HG02588 (cell line): ENCODE results near the gene TTC19.
"Not testable (repeated sequence)": the region's sequence is repeated elsewhere in the genome, so short reads cannot be mapped to it uniquely, and the experiment has no call there.

Experiments
- ATAC-seq: cut with Tn5 transposase; IDR thresholded peaks from one replicate; pipeline ENCODE4 v1.9.1; 2021; ENCODE audit warnings: mild to moderate bottlenecking, moderate library complexity; ENCODE audit not compliant: unreplicated experiment

Gene TTC19

GRCh38 chr17:16026895-16027294, 27.3 kb downstream of the TTC19 start:
- no peak for ATAC-seq

GRCh38 chr17:16027708-16028584, 28.3 kb downstream of the TTC19 start:
- peak; percentile 58 for ATAC-seq

GRCh38 chr17:16033729-16034349, 34.2 kb downstream of the TTC19 start:
- ATAC-seq, result no peak

- ATAC-seq, result no peak
Observed at GRCh38 chr17:16036261-16036660, 36.6 kb downstream of the TTC19 start.

- ATAC-seq, result no peak
Observed at GRCh38 chr17:16037636-16038035, 38.0 kb downstream of the TTC19 start.

- no peak for ATAC-seq
Observed at GRCh38 chr17:16040710-16041251, 41.2 kb downstream of the TTC19 start.

GRCh38 chr17:16044487-16044886, 44.9 kb downstream of the TTC19 start:
- ATAC-seq, result no peak

- no peak for ATAC-seq
Observed at GRCh38 chr17:16046966-16047365, 47.3 kb downstream of the TTC19 start.

GRCh38 chr17:16048811-16049449, 49.3 kb downstream of the TTC19 start:
- ATAC-seq, result no peak

GRCh38 chr17:16050844-16051243, 51.2 kb downstream of the TTC19 start:
- no peak for ATAC-seq

- no peak for ATAC-seq
Observed at GRCh38 chr17:16052486-16052885, 52.9 kb downstream of the TTC19 start.

GRCh38 chr17:16055139-16055538, 55.5 kb downstream of the TTC19 start:
- ATAC-seq, result not testable (repeated sequence)

GRCh38 chr17:16061631-16062030, 62.0 kb downstream of the TTC19 start:
- no peak for ATAC-seq

- no peak for ATAC-seq
Observed at GRCh38 chr17:16066125-16066524, 66.5 kb downstream of the TTC19 start.

GRCh38 chr17:16068323-16068722, 68.7 kb downstream of the TTC19 start:
- ATAC-seq, result no peak

- ATAC-seq, result no peak
Observed at GRCh38 chr17:16072031-16072430, 72.4 kb downstream of the TTC19 start.

GRCh38 chr17:16073845-16074244, 74.2 kb downstream of the TTC19 start:
- no peak for ATAC-seq

- ATAC-seq, result no peak
Observed at GRCh38 chr17:16074423-16074822, 74.8 kb downstream of the TTC19 start.

- no peak for ATAC-seq
Observed at GRCh38 chr17:16075949-16076348, 76.3 kb downstream of the TTC19 start.
